Activated CD4-positive, alpha-beta T cell treated with anti-CD3 and anti-CD28 coated beads, Interleukin-2, amount 50 U/mL, for 16 hours (primary cell): ENCODE data around the gene FOXL1.

Experiments
- DNase-seq: peaks from one replicate; pipeline ENCODE4 v3.0.0-alpha.2; 2020

The FOXL1 gene

GRCh38 chr16:86578061-86578599, at the start of gene FOXL1:
FOXL1 (plus strand) TSS chr16:86578549; CDS start chr16:86578724, 175 bp downstream.
- DNase-seq: no peak

DNA sequence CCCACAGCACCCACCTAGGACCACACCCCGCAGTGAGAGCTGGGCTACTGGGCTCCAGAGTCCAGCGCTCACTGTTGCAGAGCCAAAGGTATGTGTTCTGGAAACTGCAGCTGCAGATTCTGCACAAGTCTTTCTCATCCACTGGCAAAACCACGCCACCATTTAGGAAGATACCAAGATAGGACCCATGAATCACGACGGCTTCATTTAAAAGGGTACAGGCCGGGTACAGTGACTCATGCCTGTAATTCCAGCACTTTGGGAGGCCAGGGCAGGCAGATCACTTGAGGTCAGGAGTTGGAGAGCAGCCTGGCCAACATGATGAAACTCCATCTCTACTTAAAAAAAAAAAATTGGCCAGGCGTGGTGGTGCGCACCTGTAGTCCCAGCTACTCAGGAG, 49.2 kb upstream of the FOXL1 start:
- DNase-seq: no peak

- DNase-seq: no peak
Observed at GRCh38 chr16:86530251-86531190, 47.8 kb upstream of the FOXL1 start.

DNA sequence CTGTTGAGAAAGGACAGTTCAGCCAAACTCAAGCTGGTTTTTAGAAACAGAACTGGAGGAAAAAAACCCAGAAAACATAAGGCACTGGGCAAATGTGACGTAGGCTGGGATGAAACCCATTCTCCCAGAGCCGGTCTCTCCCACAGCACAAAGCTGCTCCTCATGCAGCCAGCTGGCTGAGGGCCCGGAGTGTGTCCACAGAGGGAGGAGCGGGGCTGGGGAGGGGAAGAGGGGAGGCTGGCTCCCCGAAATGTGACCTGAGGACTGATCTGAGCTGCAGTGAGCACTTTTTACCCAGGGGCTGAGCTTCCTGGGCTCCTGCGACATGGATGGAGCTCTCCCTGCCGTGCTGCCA, 47.2 kb upstream of the FOXL1 start:
- DNase-seq: no peak

GRCh38 chr16:86531641-86532525, 46.5 kb upstream of the FOXL1 start:
- DNase-seq: no peak

DNA sequence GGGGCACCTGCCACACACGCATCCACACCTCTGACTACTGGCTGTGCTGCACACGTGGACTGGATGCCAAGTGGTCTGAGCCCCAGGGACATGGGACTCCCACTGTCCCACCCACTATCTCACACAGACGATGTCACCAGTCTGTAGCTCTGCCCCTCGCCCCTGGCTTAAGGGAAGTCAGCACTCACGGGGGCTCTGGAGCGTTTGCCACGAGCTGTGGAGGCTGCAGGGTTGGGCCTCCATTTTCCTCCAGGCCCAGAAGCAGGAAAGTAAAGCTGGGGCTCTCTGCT, 45.9 kb upstream of the FOXL1 start:
- no peak for DNase-seq

- DNase-seq: no peak
Observed at GRCh38 chr16:86533076-86533475, 45.3 kb upstream of the FOXL1 start.

- no peak for DNase-seq
Observed at GRCh38 chr16:86533767-86534351, 44.5 kb upstream of the FOXL1 start.

- no peak for DNase-seq
Observed at GRCh38 chr16:86534779-86535615, 43.4 kb upstream of the FOXL1 start.

GRCh38 chr16:86536621-86537020, 41.7 kb upstream of the FOXL1 start:
- no peak for DNase-seq

- no peak for DNase-seq
Observed at GRCh38 chr16:86537486-86537885, 40.9 kb upstream of the FOXL1 start.

GRCh38 chr16:86538196-86538780, 40.1 kb upstream of the FOXL1 start:
- DNase-seq: no peak

DNA sequence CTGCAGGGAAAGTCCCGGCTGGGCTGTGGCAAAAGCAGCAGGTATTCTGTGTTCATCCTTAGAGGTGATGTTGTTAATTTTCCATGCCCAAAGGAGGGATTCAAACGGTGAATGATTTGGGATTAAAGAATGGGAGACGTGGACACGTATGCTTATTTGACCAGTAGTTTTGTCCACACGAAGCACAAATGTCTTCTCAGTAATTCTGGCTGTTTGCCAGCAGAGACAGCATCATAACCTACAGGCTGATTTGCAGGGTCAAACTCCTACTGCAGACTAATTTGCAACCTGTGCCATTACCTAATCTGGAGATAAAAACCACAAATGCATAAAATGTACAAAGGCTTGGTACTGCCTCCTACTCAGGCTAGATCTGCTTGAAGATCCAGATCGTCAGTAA, 37.5 kb upstream of the FOXL1 start:
- no peak for DNase-seq

DNA sequence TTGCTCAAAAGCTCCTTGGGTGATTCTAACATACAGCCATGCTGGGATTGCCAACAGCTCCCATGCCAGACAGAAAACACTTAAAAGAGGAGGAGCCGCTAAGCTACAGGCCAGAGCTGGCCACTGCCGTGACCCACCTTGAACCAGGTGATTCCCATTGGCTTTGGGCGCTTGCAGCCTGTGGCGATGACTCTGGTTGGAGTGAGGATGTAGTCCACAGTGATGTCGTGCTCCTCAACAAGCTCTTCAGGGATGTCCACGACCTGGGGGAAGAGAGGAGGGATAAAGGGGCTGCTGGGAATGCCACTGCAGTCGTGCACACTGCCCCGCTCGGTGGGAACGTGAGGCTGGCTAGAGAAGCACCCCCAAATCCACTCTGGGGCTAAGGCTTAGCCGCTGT, 36.8 kb upstream of the FOXL1 start:
- no peak for DNase-seq

DNA sequence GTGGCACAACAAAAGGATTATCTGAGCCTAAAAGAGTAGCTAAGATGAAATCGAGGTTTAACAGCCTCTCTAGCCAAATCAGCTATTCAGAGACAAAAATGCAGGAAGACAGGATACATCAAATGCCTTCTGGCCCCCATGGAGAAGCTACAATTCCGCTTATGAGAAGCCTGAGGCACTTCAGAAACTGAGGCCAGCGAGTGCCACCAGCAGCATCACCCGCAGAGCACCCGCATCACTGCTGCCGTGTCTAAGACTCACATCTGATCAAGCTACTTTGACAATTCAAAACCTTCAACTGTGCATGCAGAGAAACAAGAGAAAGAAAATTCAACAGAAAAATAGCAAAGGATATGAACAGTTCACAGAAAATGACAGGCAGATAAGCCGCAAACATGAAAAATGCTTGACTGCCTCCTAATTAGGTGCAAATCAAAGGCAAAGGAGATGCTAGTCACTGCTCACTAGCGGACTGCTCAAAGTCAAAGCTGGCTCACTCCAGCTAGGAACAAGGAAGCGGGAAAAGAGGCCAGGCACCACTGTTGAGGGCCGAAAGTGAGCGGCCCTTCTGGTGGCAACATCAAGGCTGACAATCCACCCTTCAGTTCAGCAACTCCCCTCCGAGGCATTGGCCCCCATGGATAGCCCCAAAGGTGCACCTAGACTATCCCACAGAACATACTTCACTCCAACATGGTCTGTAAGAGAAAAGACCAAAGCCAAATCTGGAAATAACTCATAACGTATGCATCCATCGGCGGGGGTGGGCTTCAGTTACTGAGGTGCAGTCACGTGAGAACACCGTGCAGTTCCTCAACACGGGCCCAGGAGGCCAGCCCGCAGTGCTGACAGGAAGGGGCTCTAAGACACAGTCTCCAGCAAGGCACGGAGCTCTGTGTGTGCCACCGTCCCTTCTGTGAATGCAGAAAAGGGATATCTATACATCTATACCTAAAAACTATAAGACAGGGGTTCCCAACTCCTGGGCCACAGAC, 35.3 kb upstream of the FOXL1 start:
- no peak for DNase-seq

- no peak for DNase-seq
Observed at GRCh38 chr16:86545481-86545880, 32.9 kb upstream of the FOXL1 start.

GRCh38 chr16:86545954-86546637, 32.3 kb upstream of the FOXL1 start:
- DNase-seq: no peak

- DNase-seq: no peak
Observed at GRCh38 chr16:86546638-86547013, 31.7 kb upstream of the FOXL1 start.

- no peak for DNase-seq
Observed at GRCh38 chr16:86547286-86547685, 31.1 kb upstream of the FOXL1 start.
